WTC11 (cell line): ENCODE data around the gene RFPL1. TPM values are rescaled to one million over a fixed set of nuclear protein-coding genes. Genes with fewer than 3 reads are reported as not detected.

Experiments
- ATAC-seq: fragments of 200-7000 bp; cut with Tn5 transposase; 2 replicates; pipeline ENCODE4 v1.10.0; 2021; ENCODE audit warnings: mild to moderate bottlenecking, moderate library complexity
- CTCF ChIA-PET: fragments of 300-600 bp; sonication (Branson Sonifier 250); formaldehyde crosslinking; loops from one replicate; lab custom pipeline; 2021; ENCODE audit warnings: antibody characterized with exemption; lab: Charles Lee
- POLR2A ChIA-PET: fragments of 350-600 bp; sonication (Branson Sonifier 250); formaldehyde crosslinking; loops from one replicate; lab custom pipeline; 2021; ENCODE audit warnings: antibody characterized with exemption; lab: Charles Lee
- DNase-seq: peaks from one replicate; pipeline ENCODE4 v3.0.0; 2021; ENCODE audit warnings: low spot score
- H3K27ac Mint-ChIP-seq: 2 replicates; pipeline ENCODE4 v1.8.0; 2021; ENCODE audit warnings: mixed read lengths
- H3K27me3 Mint-ChIP-seq: 2 replicates; pipeline ENCODE4 v1.8.0; 2021; ENCODE audit warnings: low read depth, mild to moderate bottlenecking, moderate library complexity, mixed read lengths
- H3K36me3 Mint-ChIP-seq: 2 replicates; pipeline ENCODE4 v1.8.0; 2021; ENCODE audit warnings: mixed read lengths
- H3K4me1 Mint-ChIP-seq: 2 replicates; pipeline ENCODE4 v1.8.0; 2022; ENCODE audit warnings: mixed read lengths
- H3K4me3 Mint-ChIP-seq: 2 replicates; pipeline ENCODE4 v1.8.0; 2021; ENCODE audit warnings: mild to moderate bottlenecking, moderate library complexity, mixed read lengths
- H3K9me3 Mint-ChIP-seq: 2 replicates; pipeline ENCODE4 v1.8.0; 2021; ENCODE audit warnings: mixed read lengths
- CDX4 ChIP-seq: fragments of 250-450 bp; sonication (Bioruptor Pico); IDR thresholded peaks from 2 replicates; pipeline ENCODE4 v1.9.0; 2021; ENCODE audit warnings: moderate library complexity, mild to moderate bottlenecking, inconsistent platforms, borderline replicate concordance
- E2F4 ChIP-seq: sonication (generic); formaldehyde crosslinking; IDR thresholded peaks from 2 replicates; pipeline ENCODE4 v1.8.1; 2022; ENCODE audit warnings: low read depth, mild to moderate bottlenecking, moderate library complexity, missing genetic modification reagents, borderline replicate concordance
- FOXK1 ChIP-seq: sonication (generic); formaldehyde crosslinking; IDR thresholded peaks from 2 replicates; pipeline ENCODE4 v1.8.0; 2022; ENCODE audit warnings: mild to moderate bottlenecking, moderate library complexity, missing genetic modification reagents
- GABPB1 ChIP-seq: sonication (generic); formaldehyde crosslinking; IDR thresholded peaks from 2 replicates; pipeline ENCODE4 v1.8.1; 2023; ENCODE audit warnings: mild to moderate bottlenecking, missing genetic modification reagents
- IRF1 ChIP-seq: sonication (generic); formaldehyde crosslinking; IDR thresholded peaks from 2 replicates; pipeline ENCODE4 v1.8.0; 2023; ENCODE audit warnings: missing genetic modification reagents
- JUN ChIP-seq: sonication (generic); formaldehyde crosslinking; IDR thresholded peaks from 2 replicates; pipeline ENCODE4 v1.8.0; 2023; ENCODE audit warnings: mild to moderate bottlenecking, missing genetic modification reagents
- NFYB ChIP-seq: sonication (generic); formaldehyde crosslinking; conservative IDR thresholded peaks from 2 replicates; pipeline ENCODE4 v1.8.0; 2022; ENCODE audit warnings: low read depth, missing genetic modification reagents
- NR1H2 ChIP-seq: sonication (generic); formaldehyde crosslinking; IDR thresholded peaks from 2 replicates; pipeline ENCODE4 v1.9.0; 2021; ENCODE audit warnings: mild to moderate bottlenecking, moderate library complexity, missing genetic modification reagents
- NR2C2 ChIP-seq: sonication (generic); formaldehyde crosslinking; IDR thresholded peaks from 2 replicates; pipeline ENCODE4 v1.8.0; 2022; ENCODE audit warnings: mild to moderate bottlenecking, missing genetic modification reagents
- NR3C1 ChIP-seq: sonication (generic); formaldehyde crosslinking; conservative IDR thresholded peaks from 2 replicates; pipeline ENCODE4 v1.8.1; 2023; ENCODE audit warnings: low read depth, mild to moderate bottlenecking, missing genetic modification reagents
- PRRX2 ChIP-seq: fragments of 250-450 bp; sonication (Bioruptor Pico); IDR thresholded peaks from 2 replicates; pipeline ENCODE4 v1.8.0; 2021; ENCODE audit warnings: mild to moderate bottlenecking
- RELA ChIP-seq: sonication (generic); formaldehyde crosslinking; IDR thresholded peaks from 2 replicates; pipeline ENCODE4 v1.8.1; 2022; ENCODE audit warnings: missing genetic modification reagents, mild to moderate bottlenecking, borderline replicate concordance
- SMAD3 ChIP-seq: sonication (generic); formaldehyde crosslinking; IDR thresholded peaks from 2 replicates; pipeline ENCODE4 v1.8.0; 2022; ENCODE audit warnings: missing genetic modification reagents, mild to moderate bottlenecking, borderline replicate concordance
- SOX15 ChIP-seq: fragments of 250-450 bp; sonication (Bioruptor Pico); IDR thresholded peaks from 2 replicates; pipeline ENCODE4 v1.9.0; 2021; ENCODE audit warnings: mild to moderate bottlenecking
- TP53 ChIP-seq: sonication (generic); formaldehyde crosslinking; IDR thresholded peaks from 2 replicates; pipeline ENCODE4 v1.8.1; 2023; ENCODE audit warnings: mild to moderate bottlenecking, missing genetic modification reagents
- USF2 ChIP-seq: sonication (generic); formaldehyde crosslinking; IDR thresholded peaks from 2 replicates; pipeline ENCODE4 v1.8.1; 2023; ENCODE audit warnings: mild to moderate bottlenecking, missing genetic modification reagents, moderate library complexity
- ZBTB21 ChIP-seq: sonication (generic); formaldehyde crosslinking; IDR thresholded peaks from 2 replicates; pipeline ENCODE4 v1.8.1; 2023; ENCODE audit warnings: mild to moderate bottlenecking, missing genetic modification reagents, borderline replicate concordance
- ZMAT4 ChIP-seq: fragments of 250-450 bp; sonication (Bioruptor Pico); IDR thresholded peaks from 2 replicates; pipeline ENCODE4 v1.9.0; 2021; ENCODE audit warnings: mild to moderate bottlenecking
- ZNF317 ChIP-seq: sonication (generic); formaldehyde crosslinking; IDR thresholded peaks from 2 replicates; pipeline ENCODE4 v1.8.1; 2023; ENCODE audit warnings: low read depth, mild to moderate bottlenecking, moderate library complexity, missing genetic modification reagents, borderline replicate concordance
- ZNF416 ChIP-seq: fragments of 250-450 bp; sonication (Bioruptor Pico); IDR thresholded peaks from 2 replicates; pipeline ENCODE4 v1.9.0; 2021; ENCODE audit warnings: mild to moderate bottlenecking, inconsistent platforms
- total RNA-seq: library from RNA; stranded (reverse); gene quantifications from 3 replicates; pipeline ENCODE4 v1.2.3, GENCODE V29; 2021
- TF ChIP-seq, protein P1 (sequence below): sonication (generic); formaldehyde crosslinking; IDR thresholded peaks from 2 replicates; pipeline ENCODE4 v1.8.1; 2022; ENCODE audit warnings: mild to moderate bottlenecking, missing genetic modification reagents, moderate library complexity, borderline replicate concordance
- TF ChIP-seq, protein P2 (sequence below): sonication (generic); formaldehyde crosslinking; conservative IDR thresholded peaks from 2 replicates; pipeline ENCODE4 v1.8.1; 2023; ENCODE audit warnings: mild to moderate bottlenecking, low read depth, missing genetic modification reagents, moderate library complexity
- TF ChIP-seq, protein P3 (sequence below): sonication (generic); formaldehyde crosslinking; IDR thresholded peaks from 2 replicates; pipeline ENCODE4 v1.8.0; 2022; ENCODE audit warnings: mild to moderate bottlenecking, missing genetic modification reagents
- TF ChIP-seq, protein P4 (sequence below): sonication (generic); formaldehyde crosslinking; IDR thresholded peaks from 2 replicates; pipeline ENCODE4 v1.8.1; 2023; ENCODE audit warnings: mild to moderate bottlenecking, moderate library complexity, missing genetic modification reagents

RFPL1 gene
- total RNA-seq, 1 experiment from 2014 or later = not detected

GRCh38 chr22:29480512-29481264 is 42.3 kb downstream of the RFPL1 start (continued):
- peak; percentile 100 for TF ChIP-seq IRF1
- peak; percentile 99 for TF ChIP-seq RELA (CRISPR knock-in tag)
- TF ChIP-seq NR1H2 (CRISPR knock-in tag) = peak; percentile 92
- peak; percentile 99 for TF ChIP-seq JUN
- TF ChIP-seq SMAD3 (CRISPR knock-in tag) = peak; percentile 94
- TF ChIP-seq, protein P1, sequence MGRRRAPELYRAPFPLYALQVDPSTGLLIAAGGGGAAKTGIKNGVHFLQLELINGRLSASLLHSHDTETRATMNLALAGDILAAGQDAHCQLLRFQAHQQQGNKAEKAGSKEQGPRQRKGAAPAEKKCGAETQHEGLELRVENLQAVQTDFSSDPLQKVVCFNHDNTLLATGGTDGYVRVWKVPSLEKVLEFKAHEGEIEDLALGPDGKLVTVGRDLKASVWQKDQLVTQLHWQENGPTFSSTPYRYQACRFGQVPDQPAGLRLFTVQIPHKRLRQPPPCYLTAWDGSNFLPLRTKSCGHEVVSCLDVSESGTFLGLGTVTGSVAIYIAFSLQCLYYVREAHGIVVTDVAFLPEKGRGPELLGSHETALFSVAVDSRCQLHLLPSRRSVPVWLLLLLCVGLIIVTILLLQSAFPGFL (CRISPR knock-in tag) = peak; percentile 97; the same call in 1 of the 2 replicates
- TF ChIP-seq ZMAT4 = no peak
- TF ChIP-seq PRRX2 (CRISPR knock-in tag) = no peak
- peak; percentile 93 for TF ChIP-seq NR2C2 (CRISPR knock-in tag)
- peak; percentile 88 for TF ChIP-seq ZNF317 (CRISPR knock-in tag)
- TF ChIP-seq E2F4 (CRISPR knock-in tag) = peak; percentile 98
- TF ChIP-seq TP53 = peak; percentile 100
- peak; percentile 92 for TF ChIP-seq ZBTB21
- TF ChIP-seq NFYB (CRISPR knock-in tag) = peak; percentile 77
- TF ChIP-seq GABPB1 (CRISPR knock-in tag) = no peak; the same call in 1 of the 2 replicates
- TF ChIP-seq, protein P2, sequence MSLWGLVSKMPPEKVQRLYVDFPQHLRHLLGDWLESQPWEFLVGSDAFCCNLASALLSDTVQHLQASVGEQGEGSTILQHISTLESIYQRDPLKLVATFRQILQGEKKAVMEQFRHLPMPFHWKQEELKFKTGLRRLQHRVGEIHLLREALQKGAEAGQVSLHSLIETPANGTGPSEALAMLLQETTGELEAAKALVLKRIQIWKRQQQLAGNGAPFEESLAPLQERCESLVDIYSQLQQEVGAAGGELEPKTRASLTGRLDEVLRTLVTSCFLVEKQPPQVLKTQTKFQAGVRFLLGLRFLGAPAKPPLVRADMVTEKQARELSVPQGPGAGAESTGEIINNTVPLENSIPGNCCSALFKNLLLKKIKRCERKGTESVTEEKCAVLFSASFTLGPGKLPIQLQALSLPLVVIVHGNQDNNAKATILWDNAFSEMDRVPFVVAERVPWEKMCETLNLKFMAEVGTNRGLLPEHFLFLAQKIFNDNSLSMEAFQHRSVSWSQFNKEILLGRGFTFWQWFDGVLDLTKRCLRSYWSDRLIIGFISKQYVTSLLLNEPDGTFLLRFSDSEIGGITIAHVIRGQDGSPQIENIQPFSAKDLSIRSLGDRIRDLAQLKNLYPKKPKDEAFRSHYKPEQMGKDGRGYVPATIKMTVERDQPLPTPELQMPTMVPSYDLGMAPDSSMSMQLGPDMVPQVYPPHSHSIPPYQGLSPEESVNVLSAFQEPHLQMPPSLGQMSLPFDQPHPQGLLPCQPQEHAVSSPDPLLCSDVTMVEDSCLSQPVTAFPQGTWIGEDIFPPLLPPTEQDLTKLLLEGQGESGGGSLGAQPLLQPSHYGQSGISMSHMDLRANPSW = peak; percentile 94; the same call in 1 of the 2 replicates
- TF ChIP-seq SOX15 (CRISPR knock-in tag) = no peak
- TF ChIP-seq NR3C1 (CRISPR knock-in tag) = peak; percentile 96

DNA sequence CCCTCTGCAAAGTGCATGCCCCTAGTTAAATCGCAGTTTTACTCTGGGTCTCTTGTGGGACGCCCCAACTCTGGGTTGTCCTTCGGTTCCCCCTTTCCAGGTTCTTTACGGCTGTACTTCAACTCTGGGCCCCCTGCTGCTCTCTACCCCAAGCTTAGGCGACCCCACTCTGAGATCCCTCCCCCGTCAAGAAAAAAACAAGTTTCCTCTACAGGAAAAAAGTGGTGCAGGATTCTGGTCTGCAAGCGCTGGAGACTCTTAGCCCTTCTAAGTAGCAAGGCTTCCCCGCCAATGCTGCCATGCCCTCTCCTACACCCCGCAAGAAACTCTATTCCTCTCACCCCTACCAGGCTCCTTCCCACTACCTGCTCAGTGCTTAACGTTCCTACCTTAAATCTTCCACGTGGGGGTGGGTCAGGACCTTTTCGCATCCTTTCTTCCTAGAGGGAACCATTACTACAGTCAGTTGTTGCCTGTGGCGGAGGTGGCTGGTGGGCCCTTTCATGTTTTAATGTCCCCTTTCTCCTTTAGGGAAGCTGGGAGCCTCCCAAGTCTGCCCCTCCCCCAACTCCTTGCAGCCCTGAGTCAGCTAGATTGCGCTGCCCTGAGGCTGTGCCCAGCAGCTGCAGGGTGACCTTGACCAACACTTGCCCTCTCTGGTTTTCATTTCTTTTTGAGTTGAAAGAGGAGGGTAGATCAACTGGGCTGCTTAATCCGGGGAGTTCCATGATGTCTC is 43.0 kb downstream of the RFPL1 start:
- H3K9me3 Mint-ChIP-seq = no peaks in the 10 kb centered on the region
- H3K27me3 Mint-ChIP-seq = peaks cover 63% of the 10 kb centered on the region
- H3K4me1 Mint-ChIP-seq = peaks cover 42% of the 10 kb centered on the region
- ATAC-seq (peak; percentile 59), DNase-seq (peak; percentile 82)
- peaks cover 8% of the 10 kb centered on the region; the same call in 1 of the 2 replicates for H3K36me3 Mint-ChIP-seq
- H3K27ac Mint-ChIP-seq = peak overlapping the region; percentile 77; the same call in 1 of the 2 replicates
- CTCF ChIA-PET = interaction anchor here (0.6 to 6.2 kb wide), 7 partner anchors 11 to 86 kb away, joined by 3 to 60 read pairs (median 6); partner anchors contain the start of gene THOC5
- H3K4me3 Mint-ChIP-seq = peak overlapping the region; percentile 78
- POLR2A ChIA-PET = no interaction called here
- TF ChIP-seq ZNF416 (no peak), FOXK1 (CRISPR knock-in tag) (peak; percentile 53; the same call in 1 of the 2 replicates), JUN (no peak), USF2 (no peak), CDX4 (CRISPR knock-in tag) (no peak), NR3C1 (CRISPR knock-in tag) (no peak)
- TF ChIP-seq, protein P3, sequence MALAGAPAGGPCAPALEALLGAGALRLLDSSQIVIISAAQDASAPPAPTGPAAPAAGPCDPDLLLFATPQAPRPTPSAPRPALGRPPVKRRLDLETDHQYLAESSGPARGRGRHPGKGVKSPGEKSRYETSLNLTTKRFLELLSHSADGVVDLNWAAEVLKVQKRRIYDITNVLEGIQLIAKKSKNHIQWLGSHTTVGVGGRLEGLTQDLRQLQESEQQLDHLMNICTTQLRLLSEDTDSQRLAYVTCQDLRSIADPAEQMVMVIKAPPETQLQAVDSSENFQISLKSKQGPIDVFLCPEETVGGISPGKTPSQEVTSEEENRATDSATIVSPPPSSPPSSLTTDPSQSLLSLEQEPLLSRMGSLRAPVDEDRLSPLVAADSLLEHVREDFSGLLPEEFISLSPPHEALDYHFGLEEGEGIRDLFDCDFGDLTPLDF = no peak
- TF ChIP-seq, protein P4, sequence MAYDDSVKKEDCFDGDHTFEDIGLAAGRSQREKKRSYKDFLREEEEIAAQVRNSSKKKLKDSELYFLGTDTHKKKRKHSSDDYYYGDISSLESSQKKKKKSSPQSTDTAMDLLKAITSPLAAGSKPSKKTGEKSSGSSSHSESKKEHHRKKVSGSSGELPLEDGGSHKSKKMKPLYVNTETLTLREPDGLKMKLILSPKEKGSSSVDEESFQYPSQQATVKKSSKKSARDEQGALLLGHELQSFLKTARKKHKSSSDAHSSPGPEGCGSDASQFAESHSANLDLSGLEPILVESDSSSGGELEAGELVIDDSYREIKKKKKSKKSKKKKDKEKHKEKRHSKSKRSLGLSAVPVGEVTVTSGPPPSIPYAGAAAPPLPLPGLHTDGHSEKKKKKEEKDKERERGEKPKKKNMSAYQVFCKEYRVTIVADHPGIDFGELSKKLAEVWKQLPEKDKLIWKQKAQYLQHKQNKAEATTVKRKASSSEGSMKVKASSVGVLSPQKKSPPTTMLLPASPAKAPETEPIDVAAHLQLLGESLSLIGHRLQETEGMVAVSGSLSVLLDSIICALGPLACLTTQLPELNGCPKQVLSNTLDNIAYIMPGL (CRISPR knock-in tag) = peak; percentile 21; the same call in 1 of the 2 replicates
